ENCODE data around the gene ZNF428.

Gene ZNF428, protein sequence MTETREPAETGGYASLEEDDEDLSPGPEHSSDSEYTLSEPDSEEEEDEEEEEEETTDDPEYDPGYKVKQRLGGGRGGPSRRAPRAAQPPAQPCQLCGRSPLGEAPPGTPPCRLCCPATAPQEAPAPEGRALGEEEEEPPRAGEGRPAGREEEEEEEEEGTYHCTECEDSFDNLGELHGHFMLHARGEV

DNA sequence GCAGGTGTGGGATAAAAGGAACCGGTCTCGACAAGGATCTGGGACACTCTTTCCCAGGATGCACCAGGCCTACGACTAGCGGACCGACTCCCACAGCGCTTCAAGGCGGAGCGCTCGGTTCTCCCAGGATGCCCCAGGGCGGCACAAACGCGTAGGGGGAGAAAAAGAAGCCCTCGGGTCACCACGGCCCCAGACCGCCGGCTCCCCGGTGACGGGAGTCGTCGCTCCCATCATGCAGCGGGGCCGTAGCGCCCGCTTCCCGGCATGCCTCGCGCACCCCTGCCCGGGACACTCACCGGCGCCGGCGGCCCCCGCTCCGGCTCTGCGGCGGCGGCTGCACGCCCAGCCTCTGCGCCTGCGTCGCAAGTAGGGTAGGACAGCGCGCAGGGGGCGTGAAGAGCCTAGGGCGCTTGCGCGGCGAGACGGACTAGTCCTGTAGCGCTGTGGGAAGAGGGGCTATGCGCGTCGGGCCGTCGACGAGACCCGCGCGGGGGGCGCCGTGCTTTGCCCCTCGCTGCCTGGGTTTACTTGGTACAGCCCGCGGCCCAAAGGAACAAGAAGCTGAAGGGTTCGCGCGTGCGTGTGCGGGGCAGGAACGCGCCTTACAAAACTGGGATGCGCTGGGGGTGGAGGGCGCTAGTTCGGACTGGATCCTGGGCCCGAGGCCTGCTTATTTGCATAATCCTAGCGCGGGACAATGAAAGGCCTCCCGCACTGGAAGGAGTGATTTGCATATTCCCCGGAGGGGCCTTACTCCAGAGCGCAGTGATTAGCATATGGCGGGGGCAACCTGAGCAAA lies at the start of gene ZNF428:
Gene ZNF428, minus strand, starts transcription at position 368 of the 799 bp plus-strand sequence. CDS start 5,325 bp downstream, outside the sequence.
- no peaks in the 10 kb centered on the region for H3K27me3 ChIP-seq (ENCODE audit: control insufficient read depth, insufficient read depth, low read length)
- no peaks in the 10 kb centered on the region for H3K36me3 ChIP-seq (ENCODE audit: control insufficient read depth, insufficient read depth, low read length)
- H3K9ac ChIP-seq (ENCODE audit: low read length): peak within 1 kb of the TSS; percentile 94
- no peaks in the 10 kb centered on the region for H3K9me3 ChIP-seq (ENCODE audit: control insufficient read depth, insufficient read depth, low read depth, low read length)
- H3K27ac ChIP-seq (ENCODE audit: low read depth, low read length): peak within 1 kb of the TSS; percentile 95
- peaks cover 27% of the 10 kb centered on the region for H3K4me1 ChIP-seq (ENCODE audit: control insufficient read depth, insufficient read depth, low read length)
- peak within 1 kb of the TSS; percentile 83 for H3K4me3 ChIP-seq (ENCODE audit: low read depth, low read length)

DNA sequence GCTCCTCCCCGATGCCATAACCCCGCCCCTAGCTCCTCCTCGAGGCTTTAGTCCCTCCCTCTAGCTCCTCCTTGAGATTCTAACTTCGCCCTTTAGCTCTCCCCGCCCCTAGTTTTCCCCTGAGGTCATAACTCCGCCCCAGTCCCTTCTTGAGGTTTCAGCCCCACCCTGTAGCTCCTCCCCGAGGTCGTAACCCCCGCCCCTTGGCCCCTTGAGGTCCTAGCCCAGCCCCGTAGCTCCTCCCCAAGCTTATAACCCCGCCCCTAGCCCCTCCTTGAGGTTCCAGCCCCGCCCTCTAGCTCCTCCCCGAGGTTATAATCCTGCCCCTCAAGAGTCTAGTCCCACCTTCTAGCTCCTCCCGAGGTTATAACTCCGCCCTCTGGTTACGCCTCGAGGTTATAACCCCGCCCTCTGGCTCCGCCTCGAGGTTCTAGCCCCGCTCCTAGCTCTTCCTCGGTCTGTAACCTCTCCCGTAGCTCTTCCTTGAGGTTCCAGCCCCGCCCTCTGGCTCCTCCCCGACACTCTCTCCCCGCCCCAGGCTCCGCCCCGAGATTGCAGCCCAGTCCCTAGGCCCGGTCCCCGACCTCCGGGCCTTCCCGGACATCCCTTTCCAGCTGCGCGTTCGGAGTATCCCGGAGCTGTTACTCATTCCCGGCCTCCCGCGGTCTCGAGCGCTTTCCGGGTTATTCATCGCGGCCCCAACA lies 49.1 kb upstream of the ZNF428 start:
- Histone ChIP-seq H3K9me3 (ENCODE audit: control insufficient read depth, insufficient read depth, low read depth, low read length) (no peaks in the 10 kb centered on the region), H3K9ac (ENCODE audit: low read length) (peak overlapping the region; percentile 36), H3K27me3 (ENCODE audit: control insufficient read depth, insufficient read depth, low read length) (peaks cover 22% of the 10 kb centered on the region), H3K4me1 (ENCODE audit: control insufficient read depth, insufficient read depth, low read length) (peaks cover 23% of the 10 kb centered on the region), H3K27ac (ENCODE audit: low read depth, low read length) (peak overlapping the region; percentile 48; the same call in 1 of the 2 replicates), H3K4me3 (ENCODE audit: low read depth, low read length) (peak overlapping the region; percentile 73), H3K36me3 (ENCODE audit: control insufficient read depth, insufficient read depth, low read length) (peaks cover 12% of the 10 kb centered on the region)

DNA sequence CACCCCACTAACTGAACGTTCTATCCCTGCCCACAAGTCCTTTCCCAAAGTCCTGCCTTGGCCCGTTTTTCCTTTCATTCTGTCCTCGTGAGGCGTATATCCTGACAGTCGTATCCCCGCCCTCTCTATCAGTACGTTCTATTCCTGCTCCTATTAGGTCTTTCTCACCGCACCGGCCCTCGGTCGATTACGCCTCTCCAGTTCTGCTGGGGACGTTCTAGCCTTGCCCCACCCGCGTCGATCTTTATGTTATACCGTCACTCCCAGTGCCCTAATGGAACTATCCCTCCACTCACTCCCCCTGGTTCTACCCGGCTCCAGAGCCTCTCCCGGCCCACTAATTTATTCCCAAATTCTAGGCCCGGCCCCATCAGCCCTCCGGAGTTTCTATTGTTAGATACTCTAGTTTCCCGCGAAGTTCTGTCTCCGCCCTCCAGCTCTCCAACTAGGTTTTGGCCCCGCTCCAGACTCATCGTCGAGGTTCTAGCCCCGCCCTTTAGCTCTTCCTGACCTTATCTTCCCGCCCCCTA lies 48.5 kb upstream of the ZNF428 start:
- Histone ChIP-seq H3K36me3 (ENCODE audit: control insufficient read depth, insufficient read depth, low read length) (peaks cover 15% of the 10 kb centered on the region), H3K9ac (ENCODE audit: low read length) (peak overlapping the region; percentile 78), H3K4me1 (ENCODE audit: control insufficient read depth, insufficient read depth, low read length) (peaks cover 23% of the 10 kb centered on the region), H3K27ac (ENCODE audit: low read depth, low read length) (peak overlapping the region; percentile 10; the same call in 1 of the 2 replicates), H3K27me3 (ENCODE audit: control insufficient read depth, insufficient read depth, low read length) (peaks cover 22% of the 10 kb centered on the region), H3K4me3 (ENCODE audit: low read depth, low read length) (peak overlapping the region; percentile 73), H3K9me3 (ENCODE audit: control insufficient read depth, insufficient read depth, low read depth, low read length) (no peaks in the 10 kb centered on the region)

DNA sequence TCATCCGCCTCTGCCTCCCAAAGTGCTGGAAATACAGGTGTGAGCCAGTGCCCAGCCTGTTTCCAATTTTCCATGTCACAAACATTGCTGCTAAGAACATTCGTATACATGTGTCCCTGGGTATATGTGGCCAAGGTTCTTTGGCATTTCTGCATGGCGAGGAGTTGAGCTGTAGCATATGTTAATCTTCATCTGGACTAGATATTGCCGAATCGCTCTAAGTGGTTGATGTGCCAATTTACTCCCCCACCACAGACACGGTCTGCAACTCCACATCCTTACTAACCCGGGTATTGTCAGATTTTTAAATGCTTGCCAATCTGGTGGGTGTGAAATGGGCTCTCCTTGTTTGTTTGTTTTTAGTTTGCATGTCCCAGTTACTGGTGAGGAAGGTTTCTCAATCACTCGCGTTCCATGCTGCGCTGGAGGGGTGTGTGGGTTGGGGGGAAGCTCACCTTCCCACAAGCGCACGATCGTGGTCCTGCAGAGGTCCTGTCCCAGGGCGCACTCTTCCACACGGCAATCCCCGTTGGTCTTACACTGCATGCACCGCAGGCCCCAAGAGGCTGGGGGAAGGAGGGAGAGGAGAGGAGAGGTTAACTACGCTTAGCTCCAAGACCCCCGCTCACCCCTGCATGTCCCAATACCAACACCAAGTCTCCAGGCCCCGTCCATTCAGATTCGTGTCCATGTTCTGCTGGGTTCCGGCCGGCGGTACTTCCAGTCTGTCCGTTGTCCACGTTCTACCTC lies 47.9 kb upstream of the ZNF428 start:
- Histone ChIP-seq H3K4me1 (ENCODE audit: control insufficient read depth, insufficient read depth, low read length) (peaks cover 21% of the 10 kb centered on the region), H3K27ac (ENCODE audit: low read depth, low read length) (no peak overlapping the region), H3K4me3 (ENCODE audit: low read depth, low read length) (peak overlapping the region; percentile 73), H3K36me3 (ENCODE audit: control insufficient read depth, insufficient read depth, low read length) (peaks cover 15% of the 10 kb centered on the region), H3K27me3 (ENCODE audit: control insufficient read depth, insufficient read depth, low read length) (peaks cover 21% of the 10 kb centered on the region), H3K9ac (ENCODE audit: low read length) (peak overlapping the region; percentile 78), H3K9me3 (ENCODE audit: control insufficient read depth, insufficient read depth, low read depth, low read length) (no peaks in the 10 kb centered on the region)

DNA sequence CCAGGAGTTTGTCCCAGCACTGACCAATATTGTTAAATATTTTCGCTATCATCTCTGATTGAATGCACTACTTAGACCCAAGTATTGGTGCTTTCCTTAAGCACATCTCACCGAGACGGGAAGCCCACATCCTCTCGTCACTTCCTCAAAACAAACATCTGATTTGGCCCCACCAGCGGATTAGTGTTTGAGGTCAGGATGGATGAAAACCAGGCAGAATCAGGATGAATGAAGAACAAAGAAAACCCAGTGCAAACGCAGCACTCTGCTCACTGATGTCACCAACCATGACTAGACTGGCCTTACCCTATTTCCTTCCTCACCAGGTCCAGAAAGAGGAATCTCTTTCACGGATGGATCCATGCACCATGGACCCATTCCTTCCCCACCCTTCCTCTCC lies 44.6 kb upstream of the ZNF428 start:
- Histone ChIP-seq H3K27me3 (ENCODE audit: control insufficient read depth, insufficient read depth, low read length) (no peaks in the 10 kb centered on the region), H3K36me3 (ENCODE audit: control insufficient read depth, insufficient read depth, low read length) (peaks cover 23% of the 10 kb centered on the region), H3K4me3 (ENCODE audit: low read depth, low read length) (no peak overlapping the region), H3K4me1 (ENCODE audit: control insufficient read depth, insufficient read depth, low read length) (peaks cover 9% of the 10 kb centered on the region), H3K9ac (ENCODE audit: low read length) (no peak overlapping the region), H3K27ac (ENCODE audit: low read depth, low read length) (no peak overlapping the region), H3K9me3 (ENCODE audit: control insufficient read depth, insufficient read depth, low read depth, low read length) (no peaks in the 10 kb centered on the region)

DNA sequence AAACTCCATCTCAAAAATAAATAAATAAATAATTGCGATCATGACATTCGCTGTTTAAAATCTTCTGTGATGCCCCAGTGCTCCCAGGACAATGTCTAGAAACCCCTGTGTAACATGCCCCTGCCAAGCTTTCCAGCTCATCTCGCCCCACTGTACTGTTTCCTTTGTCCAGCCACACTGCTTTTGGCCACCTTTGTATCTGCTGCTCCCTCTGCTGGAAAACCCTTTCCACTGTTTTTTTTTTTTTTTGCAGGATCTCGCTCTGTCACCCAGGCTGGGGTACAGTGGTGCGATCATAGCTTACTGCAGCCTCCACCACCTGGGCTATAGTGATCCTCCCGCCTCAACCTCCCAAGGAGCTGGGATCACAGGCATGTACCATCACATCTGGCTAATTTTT lies 43.1 kb upstream of the ZNF428 start:
- Histone ChIP-seq H3K27me3 (ENCODE audit: control insufficient read depth, insufficient read depth, low read length) (no peaks in the 10 kb centered on the region), H3K9ac (ENCODE audit: low read length) (no peak overlapping the region), H3K36me3 (ENCODE audit: control insufficient read depth, insufficient read depth, low read length) (peaks cover 23% of the 10 kb centered on the region), H3K4me1 (ENCODE audit: control insufficient read depth, insufficient read depth, low read length) (peaks cover 6% of the 10 kb centered on the region), H3K4me3 (ENCODE audit: low read depth, low read length) (no peak overlapping the region), H3K27ac (ENCODE audit: low read depth, low read length) (no peak overlapping the region), H3K9me3 (ENCODE audit: control insufficient read depth, insufficient read depth, low read depth, low read length) (no peaks in the 10 kb centered on the region)

DNA sequence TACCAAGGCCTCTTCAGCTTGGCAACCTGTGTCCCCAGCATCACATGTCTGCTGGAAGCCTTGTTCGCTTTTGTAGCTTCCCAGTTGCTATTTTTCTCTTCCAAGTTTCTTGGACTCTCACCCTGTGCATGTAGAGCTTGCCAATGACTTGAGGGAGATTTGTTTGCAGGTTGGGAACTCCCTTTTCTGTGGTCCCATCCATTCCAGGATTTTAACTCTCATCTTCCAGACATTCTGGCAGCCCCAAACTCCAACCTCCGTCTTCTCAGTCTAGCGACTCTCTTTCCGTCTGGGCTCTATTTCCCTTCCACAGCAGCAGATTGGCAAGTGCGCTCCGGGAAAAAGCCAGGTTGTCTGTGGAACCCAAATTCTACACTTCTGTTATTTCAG lies 41.5 kb upstream of the ZNF428 start:
- peaks cover 29% of the 10 kb centered on the region for H3K36me3 ChIP-seq (ENCODE audit: control insufficient read depth, insufficient read depth, low read length)
- no peak overlapping the region for H3K27ac ChIP-seq (ENCODE audit: low read depth, low read length)
- H3K4me1 ChIP-seq (ENCODE audit: control insufficient read depth, insufficient read depth, low read length): no peaks in the 10 kb centered on the region
- H3K27me3 ChIP-seq (ENCODE audit: control insufficient read depth, insufficient read depth, low read length): no peaks in the 10 kb centered on the region
- H3K9me3 ChIP-seq (ENCODE audit: control insufficient read depth, insufficient read depth, low read depth, low read length): no peaks in the 10 kb centered on the region
- no peak overlapping the region for H3K4me3 ChIP-seq (ENCODE audit: low read depth, low read length)
- no peak overlapping the region for H3K9ac ChIP-seq (ENCODE audit: low read length)

DNA sequence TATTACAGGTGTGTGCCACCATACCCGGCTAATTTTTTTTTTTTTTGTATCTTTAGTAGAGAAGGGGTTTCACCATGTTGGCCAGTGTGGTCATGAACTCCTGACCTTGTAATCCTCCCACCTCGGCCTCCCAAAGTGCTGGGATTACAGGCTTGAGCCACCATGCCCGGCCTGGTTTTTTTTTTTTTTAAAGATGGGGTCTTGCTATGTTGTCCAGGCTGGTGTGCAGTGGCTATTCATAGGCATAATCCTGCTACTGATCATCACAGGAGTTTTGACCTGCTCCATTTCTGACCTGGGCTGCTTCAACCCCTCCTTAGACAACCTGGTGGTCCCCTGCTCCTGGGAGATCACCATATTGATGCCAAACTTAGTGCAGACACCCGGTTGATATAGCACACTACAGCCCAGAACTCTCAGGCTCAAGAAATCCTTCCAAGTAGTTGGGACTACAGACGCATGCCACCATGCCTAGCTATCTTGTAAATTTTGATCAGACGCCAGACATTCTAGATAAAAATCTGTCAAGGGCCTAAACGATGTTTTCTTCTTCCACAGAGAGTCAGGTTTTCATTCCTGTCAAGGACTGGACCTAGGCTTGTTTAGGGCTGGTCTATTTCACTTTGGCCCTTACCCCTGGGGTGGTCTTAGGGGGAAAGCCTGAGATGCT lies 41.0 kb upstream of the ZNF428 start:
- peaks cover 31% of the 10 kb centered on the region for H3K36me3 ChIP-seq (ENCODE audit: control insufficient read depth, insufficient read depth, low read length)
- H3K4me1 ChIP-seq (ENCODE audit: control insufficient read depth, insufficient read depth, low read length): no peaks in the 10 kb centered on the region
- no peak overlapping the region for H3K9ac ChIP-seq (ENCODE audit: low read length)
- no peaks in the 10 kb centered on the region for H3K9me3 ChIP-seq (ENCODE audit: control insufficient read depth, insufficient read depth, low read depth, low read length)
- no peaks in the 10 kb centered on the region for H3K27me3 ChIP-seq (ENCODE audit: control insufficient read depth, insufficient read depth, low read length)
- H3K4me3 ChIP-seq (ENCODE audit: low read depth, low read length): no peak overlapping the region
- no peak overlapping the region for H3K27ac ChIP-seq (ENCODE audit: low read depth, low read length)

DNA sequence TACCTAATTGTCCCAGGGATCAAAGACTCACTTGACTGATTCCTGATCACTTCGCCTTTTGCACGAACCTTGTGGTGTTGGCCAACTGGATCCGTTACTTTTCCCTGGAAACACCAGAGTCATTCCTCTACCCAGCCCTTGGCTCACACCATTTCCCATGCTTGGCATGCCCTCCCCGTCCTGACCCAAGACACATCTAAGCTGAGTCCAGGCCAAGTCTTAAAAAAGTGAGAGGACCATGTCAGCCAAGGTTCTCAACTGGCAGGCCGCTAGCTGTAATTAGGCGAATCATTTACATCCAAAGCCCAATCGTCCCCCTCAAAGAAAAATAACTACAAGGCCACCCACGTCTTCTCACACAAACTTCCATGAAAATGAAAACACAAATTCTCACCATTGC lies 39.1 kb upstream of the ZNF428 start:
- no peaks in the 10 kb centered on the region for H3K9me3 ChIP-seq (ENCODE audit: control insufficient read depth, insufficient read depth, low read depth, low read length)
- no peak overlapping the region for H3K9ac ChIP-seq (ENCODE audit: low read length)
- no peak overlapping the region for H3K4me3 ChIP-seq (ENCODE audit: low read depth, low read length)
- peaks cover 31% of the 10 kb centered on the region for H3K36me3 ChIP-seq (ENCODE audit: control insufficient read depth, insufficient read depth, low read length)
- no peaks in the 10 kb centered on the region for H3K4me1 ChIP-seq (ENCODE audit: control insufficient read depth, insufficient read depth, low read length)
- H3K27me3 ChIP-seq (ENCODE audit: control insufficient read depth, insufficient read depth, low read length): no peaks in the 10 kb centered on the region
- H3K27ac ChIP-seq (ENCODE audit: low read depth, low read length): no peak overlapping the region

DNA sequence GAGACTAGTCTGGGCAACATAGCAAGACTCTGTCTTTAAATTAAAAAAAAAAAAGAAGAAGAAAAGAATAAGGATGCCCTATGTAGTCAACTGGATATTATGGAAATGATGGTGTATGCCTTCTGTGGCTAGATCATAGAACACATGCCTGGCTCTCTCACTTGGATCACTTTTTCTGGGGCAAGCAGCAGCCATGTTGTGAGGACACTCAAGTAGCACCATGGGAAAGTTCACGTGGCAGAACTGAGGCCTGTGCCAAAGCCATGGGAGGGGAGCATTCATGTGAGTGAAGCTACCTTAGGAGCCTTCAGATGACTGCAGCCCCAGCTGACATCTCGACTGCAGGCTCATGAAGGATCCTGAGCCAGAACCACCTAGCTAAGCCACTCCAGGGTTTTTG lies 38.6 kb upstream of the ZNF428 start:
- peaks cover 32% of the 10 kb centered on the region for H3K36me3 ChIP-seq (ENCODE audit: control insufficient read depth, insufficient read depth, low read length)

More for the DNA sequence above, 38.6 kb upstream of the ZNF428 start:
- Histone ChIP-seq H3K27ac (ENCODE audit: low read depth, low read length) (no peak overlapping the region), H3K27me3 (ENCODE audit: control insufficient read depth, insufficient read depth, low read length) (no peaks in the 10 kb centered on the region), H3K4me1 (ENCODE audit: control insufficient read depth, insufficient read depth, low read length) (no peaks in the 10 kb centered on the region), H3K9ac (ENCODE audit: low read length) (no peak overlapping the region), H3K4me3 (ENCODE audit: low read depth, low read length) (no peak overlapping the region), H3K9me3 (ENCODE audit: control insufficient read depth, insufficient read depth, low read depth, low read length) (no peaks in the 10 kb centered on the region)
